HG03280 (cell line): ENCODE data around the gene NRAS.

Source experiments
- ATAC-seq: cut with Tn5 transposase; IDR thresholded peaks from one replicate; pipeline ENCODE4 v1.9.1; 2021; ENCODE audit warnings: mild to moderate bottlenecking, moderate library complexity; ENCODE audit not compliant: unreplicated experiment

The NRAS gene

DNA sequence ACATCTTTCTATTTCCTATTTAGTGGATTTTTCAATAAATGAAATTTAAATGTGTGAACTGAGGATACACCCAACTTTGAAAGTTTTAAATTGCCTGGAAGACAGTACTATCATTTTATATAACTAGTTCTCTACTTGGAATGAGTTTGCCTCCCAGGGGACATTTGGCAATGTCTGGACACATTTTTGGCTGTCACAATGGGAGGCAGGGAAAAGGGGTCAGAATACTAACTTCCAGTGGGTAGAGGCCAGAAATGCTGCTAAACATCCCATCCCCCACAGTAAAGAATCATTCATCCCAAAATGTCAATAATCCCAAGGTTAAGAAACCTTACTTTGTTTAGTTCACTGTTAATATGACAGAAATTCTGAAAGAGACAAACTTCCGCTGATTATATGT is 13.2 kb upstream of the NRAS start:
- no peak for ATAC-seq

- no peak for ATAC-seq
Observed at GRCh38 chr1:114728553-114728952, 12.0 kb upstream of the NRAS start.

GRCh38 chr1:114725230-114725629 is 8.7 kb upstream of the NRAS start:
- ATAC-seq, result no peak

DNA sequence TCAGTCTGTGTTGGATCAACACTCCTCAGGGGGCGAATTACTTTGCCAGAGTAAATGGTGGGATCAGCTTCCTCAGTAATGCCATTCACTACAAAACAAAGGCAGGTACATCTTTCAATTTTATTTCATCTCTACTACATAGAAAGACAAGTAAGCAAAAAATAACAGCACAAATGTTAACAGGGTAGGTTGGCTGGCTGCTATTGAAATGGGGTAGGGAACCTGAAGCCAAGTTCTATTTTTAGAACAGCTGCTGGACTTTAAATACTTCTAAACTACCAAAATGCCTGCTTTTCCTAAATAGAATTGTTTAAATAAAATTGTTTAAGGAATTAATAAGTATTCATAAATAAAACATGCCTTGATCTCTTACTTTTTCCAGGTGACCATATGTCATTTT is 7.3 kb upstream of the NRAS start:
- ATAC-seq, result no peak

- no peak for ATAC-seq
Observed at GRCh38 chr1:114723457-114723856, 6.9 kb upstream of the NRAS start.

DNA sequence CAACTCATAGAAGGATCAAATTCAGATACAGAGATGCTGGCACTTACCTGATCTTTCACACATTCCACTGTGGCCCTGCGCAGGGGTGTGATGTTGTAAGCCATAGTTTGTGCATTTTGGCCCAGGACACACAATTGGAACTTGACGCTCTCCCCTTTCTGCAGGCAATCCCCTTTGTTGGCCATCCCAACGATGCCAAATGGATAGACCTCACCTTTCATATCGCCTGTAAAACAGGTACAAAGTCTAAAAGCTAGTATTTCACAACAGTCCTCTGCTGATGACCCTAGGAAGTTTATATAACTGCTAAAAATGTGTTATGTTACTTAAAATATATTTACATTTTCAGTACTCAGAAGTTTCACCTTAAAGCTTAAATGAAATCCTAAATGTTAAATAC is 3.9 kb upstream of the NRAS start:
- ATAC-seq, result no peak

- ATAC-seq, result no peak
Observed at GRCh38 chr1:114719424-114719787, 2.8 kb upstream of the NRAS start.

DNA sequence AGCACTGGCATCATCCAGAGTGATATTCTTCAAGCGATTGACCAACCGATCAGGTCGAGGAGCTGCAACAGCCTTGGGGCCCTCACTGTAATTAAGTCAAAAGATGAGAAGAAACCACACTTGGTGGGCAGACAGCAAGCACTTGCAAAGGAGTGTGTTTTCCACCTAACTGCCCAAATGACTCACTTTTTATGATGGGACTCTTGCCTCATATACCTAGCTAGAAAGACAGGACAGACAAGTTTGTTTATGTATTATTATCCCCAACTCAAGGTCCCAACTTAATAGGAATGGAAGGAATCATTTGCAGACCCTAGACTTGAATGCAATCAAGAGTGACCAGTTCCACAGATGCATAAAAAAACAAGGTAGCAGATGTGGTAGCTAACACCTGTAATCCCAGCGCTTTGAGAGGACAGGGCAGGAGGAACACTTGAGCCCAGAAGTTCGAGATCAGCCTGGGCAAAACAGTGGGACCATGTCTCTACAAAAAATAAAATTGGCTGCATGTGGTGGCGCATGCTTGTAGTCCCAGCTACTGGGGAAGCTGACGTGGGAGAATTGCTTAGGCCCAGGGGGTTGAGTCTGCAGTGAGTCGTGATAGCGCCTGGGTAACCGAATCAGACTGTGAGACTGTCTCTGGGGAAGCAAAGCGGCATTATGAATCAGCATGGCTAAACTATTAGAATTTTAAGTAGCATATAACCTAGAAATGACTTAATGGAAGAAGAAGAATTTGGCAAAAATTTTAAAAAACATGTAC is 2.3 kb upstream of the NRAS start:
- ATAC-seq, result no peak

GRCh38 chr1:114715952-114716303 is 643 bp downstream of the NRAS start:
- ATAC-seq, result peak; percentile 4

DNA sequence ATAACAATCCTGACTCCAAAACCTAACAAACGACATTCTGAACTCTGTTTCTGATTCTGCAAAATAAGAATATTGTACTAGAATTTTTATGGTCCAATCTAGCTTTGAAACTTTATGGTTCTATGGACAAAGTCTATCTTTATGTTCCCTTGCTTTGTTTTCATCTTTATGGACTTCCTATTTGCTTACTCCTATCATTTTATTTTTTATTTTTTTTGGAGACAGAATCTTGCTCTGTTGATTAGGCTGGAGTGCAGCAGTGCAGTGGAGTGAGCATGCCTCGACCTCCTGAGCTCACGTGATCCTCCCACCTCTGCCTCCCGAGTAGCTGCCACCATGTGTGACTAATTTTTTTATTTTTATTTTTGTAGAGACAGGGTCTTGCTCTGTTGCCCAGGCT is 3.6 kb downstream of the NRAS start:
- ATAC-seq, result no peak

DNA sequence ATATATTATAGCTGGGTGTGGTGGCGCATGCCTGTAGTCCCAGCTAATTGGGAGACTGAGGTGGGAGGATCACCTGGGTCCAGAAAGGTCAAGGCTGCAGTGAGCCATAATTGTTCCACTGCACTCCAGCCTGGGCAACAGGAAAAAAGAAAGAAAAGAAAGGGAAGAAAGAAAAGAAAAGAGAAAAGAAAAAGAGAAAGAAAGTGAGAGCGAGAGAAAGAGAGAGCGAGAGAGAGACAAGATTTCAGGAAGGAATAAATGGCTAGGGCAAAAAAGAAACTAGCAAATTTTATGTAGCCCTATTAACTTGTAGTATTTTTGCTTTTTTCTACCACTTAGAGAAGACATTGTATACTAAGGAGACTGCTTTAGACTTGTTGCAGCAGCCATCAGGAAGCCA is 6.2 kb downstream of the NRAS start:
- no peak for ATAC-seq

- no peak for ATAC-seq
Observed at GRCh38 chr1:114707604-114708003, 9.0 kb downstream of the NRAS start.

GRCh38 chr1:114703242-114703641 is 13.3 kb downstream of the NRAS start:
- peak; percentile 50 for ATAC-seq

DNA sequence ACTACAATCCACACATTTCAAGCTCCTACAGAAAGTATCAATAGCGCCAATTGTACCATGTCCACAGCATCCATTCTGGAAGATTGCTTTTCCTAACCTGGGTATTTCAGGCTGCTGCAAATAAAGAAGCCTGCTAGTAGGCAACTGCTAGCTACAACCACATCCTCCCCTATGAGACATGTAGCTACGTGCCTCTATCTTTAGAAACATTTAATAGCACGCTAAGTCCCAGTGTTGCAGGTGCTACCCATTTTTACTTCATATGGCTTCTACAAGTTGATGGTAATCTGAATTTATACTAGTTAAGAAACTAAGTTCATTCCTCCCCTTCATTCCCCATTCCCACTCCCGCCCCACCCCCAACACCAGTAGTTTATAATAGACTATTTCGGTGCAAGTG is 13.8 kb downstream of the NRAS start:
- ATAC-seq, result peak; percentile 57

GRCh38 chr1:114701931-114702330 is 14.6 kb downstream of the NRAS start:
- no peak for ATAC-seq

- no peak for ATAC-seq
Observed at GRCh38 chr1:114700036-114700600, 16.5 kb downstream of the NRAS start.

DNA sequence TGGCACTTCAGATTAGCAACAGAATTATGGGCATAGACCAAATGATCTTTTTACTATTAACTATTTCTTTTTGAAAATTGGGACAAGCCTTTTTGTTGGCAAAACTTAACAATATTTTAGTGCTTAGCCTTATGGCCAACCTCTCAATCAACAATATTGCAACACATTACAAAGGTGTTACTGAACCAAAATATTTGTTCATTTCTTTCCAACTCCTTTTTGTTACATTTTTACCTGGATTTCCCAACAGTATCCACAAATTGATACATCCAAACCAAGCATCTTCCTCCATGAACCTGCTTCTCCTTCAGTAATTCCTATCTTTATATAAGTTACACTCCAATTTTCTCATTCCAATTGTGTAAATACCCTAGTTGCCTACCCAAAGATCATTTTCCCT is 19.8 kb downstream of the NRAS start:
- ATAC-seq, result no peak

DNA sequence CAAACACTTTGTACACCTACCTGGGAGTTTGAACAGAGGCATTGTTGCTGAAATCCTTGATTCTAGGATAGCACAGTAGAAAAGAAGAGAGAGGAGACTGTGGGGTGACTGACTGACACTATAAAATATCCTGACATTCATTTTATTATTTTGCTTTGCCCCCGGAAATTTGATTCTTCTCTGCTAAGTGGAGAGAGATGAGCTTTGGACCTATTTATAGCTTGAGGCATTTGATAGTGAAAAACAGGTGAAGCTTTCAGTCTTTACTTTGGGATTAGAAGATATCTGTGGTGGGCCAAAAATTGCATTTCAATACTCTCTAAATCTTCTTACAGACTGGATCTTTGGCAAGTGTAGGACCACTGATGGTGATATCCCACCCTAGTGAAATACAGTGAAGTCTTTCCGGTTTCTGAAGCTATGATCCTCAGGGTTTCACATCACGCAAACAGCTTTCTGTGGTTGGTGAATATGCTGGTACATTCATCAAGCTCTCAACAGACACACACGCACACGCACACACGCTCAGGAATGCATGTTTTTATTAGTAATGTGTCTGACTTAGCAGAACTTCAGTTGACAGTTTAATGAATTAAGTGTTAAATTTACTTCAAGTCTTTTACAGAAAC is 21.0 kb downstream of the NRAS start, which contains the start of gene AMPD1:
Gene AMPD1, minus strand, starts transcription at position 117 of the 629 bp plus-strand sequence. Its CDS starts 75 bp downstream, at position 42.
- ATAC-seq, result no peak

- ATAC-seq, result no peak
Observed at GRCh38 chr1:114694540-114695310, 21.8 kb downstream of the NRAS start.

DNA sequence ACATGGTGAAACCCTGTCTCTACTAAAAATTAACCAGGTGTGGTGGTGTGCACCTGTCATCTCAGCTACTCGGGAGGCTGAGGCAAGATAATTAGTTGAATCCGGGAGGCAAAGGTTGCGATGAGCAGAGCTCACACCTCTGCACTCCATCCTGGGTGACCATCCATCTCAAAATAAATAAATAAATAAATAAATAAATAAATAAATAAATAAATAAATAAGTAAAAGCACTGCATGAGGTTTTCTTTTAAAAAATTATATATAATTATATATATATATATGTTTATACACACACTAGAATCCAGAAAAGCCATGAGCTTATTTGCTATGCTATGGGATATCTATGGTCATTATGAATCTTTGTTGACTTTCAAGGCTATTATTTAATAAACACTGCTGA is 23.6 kb downstream of the NRAS start:
- ATAC-seq, result no peak

GRCh38 chr1:114691061-114691460 is 25.5 kb downstream of the NRAS start:
- ATAC-seq, result no peak

DNA sequence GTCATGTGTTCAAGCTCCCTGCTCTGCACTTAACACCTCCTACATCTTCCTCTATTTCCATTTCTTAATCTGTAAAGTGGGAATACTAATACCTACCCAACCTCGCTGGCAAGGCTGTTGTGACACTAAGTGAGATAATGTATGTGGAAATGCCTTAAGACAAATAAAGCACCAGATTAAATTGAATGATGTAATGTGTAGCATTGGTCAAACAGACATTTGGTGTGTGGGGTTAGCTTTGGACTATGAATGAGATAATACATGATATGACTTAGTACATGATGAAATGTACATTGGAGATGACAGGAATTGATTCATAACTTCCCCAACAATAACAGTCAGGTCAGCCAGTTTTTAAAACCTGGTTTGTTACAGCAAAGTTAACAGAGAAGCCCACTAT is 26.4 kb downstream of the NRAS start:
- ATAC-seq, result no peak
